HepG2 (cell line): ENCODE results near the gene IPP. TPM values are rescaled to one million over a fixed set of nuclear protein-coding genes. Genes with fewer than 3 reads are reported as not detected.

ENCODE experiments used
- ATAD3A ChIP-seq: sonication (generic); formaldehyde crosslinking; IDR thresholded peaks from 2 replicates; pipeline ENCODE4 v1.4.0; 2020; ENCODE audit warnings: missing genetic modification reagents
- ERF ChIP-seq: IDR thresholded peaks from 2 replicates; pipeline ENCODE4 v1.6.1; 2018; ENCODE audit warnings: missing biosample characterization, missing genetic modification reagents
- FOXP1 ChIP-seq, 2 experiments: fragments of 450-650 bp in 1 of 2; IDR thresholded peaks; 2 replicates each; pipeline ENCODE4 v1.6.1; 2017 to 2018; ENCODE audit warnings: antibody characterized with exemption in 1 of 2
- HMG20A ChIP-seq: IDR thresholded peaks from 2 replicates; pipeline ENCODE4 v1.6.1; 2016; ENCODE audit warnings: borderline replicate concordance
- PAWR ChIP-seq: sonication (generic); formaldehyde crosslinking; IDR thresholded peaks from 2 replicates; pipeline ENCODE4 v1.4.0; 2020; ENCODE audit warnings: missing genetic modification reagents, mild to moderate bottlenecking, borderline replicate concordance
- SMARCC2 ChIP-seq: fragments of 450-650 bp; IDR thresholded peaks from 2 replicates; pipeline ENCODE4 v1.6.1; 2017; ENCODE audit warnings: antibody characterized with exemption, mild to moderate bottlenecking
- SNAI1 ChIP-seq: sonication (generic); formaldehyde crosslinking; IDR thresholded peaks from 2 replicates; pipeline ENCODE4 v1.5.0; 2020; ENCODE audit warnings: mild to moderate bottlenecking, missing genetic modification reagents, borderline replicate concordance
- SPEN ChIP-seq: sonication (generic); formaldehyde crosslinking; IDR thresholded peaks from 2 replicates; pipeline ENCODE4 v1.5.1; 2020; ENCODE audit warnings: low read depth, mild to moderate bottlenecking, missing genetic modification reagents
- ZFP62 ChIP-seq: sonication (generic); formaldehyde crosslinking; IDR thresholded peaks from 2 replicates; pipeline ENCODE4 v1.4.0; 2020; ENCODE audit warnings: missing genetic modification reagents
- ZNF335 ChIP-seq: sonication (generic); formaldehyde crosslinking; IDR thresholded peaks from 2 replicates; pipeline ENCODE4 v1.4.0; 2020; ENCODE audit warnings: missing genetic modification reagents
- ZNF34 ChIP-seq: sonication (generic); formaldehyde crosslinking; IDR thresholded peaks from 2 replicates; pipeline ENCODE4 v1.4.0; 2020; ENCODE audit warnings: mild to moderate bottlenecking, missing genetic modification reagents, borderline replicate concordance
- ZNF549 ChIP-seq: sonication (generic); formaldehyde crosslinking; IDR thresholded peaks from 2 replicates; pipeline ENCODE4 v1.5.0; 2020; ENCODE audit warnings: missing genetic modification reagents
- ZNF776 ChIP-seq: sonication (generic); formaldehyde crosslinking; IDR thresholded peaks from 2 replicates; pipeline ENCODE4 v1.4.0; 2020; ENCODE audit warnings: mild to moderate bottlenecking, missing genetic modification reagents
- ZSCAN30 ChIP-seq: sonication (generic); formaldehyde crosslinking; IDR thresholded peaks from 2 replicates; pipeline ENCODE4 v1.5.0; 2020; ENCODE audit warnings: mild to moderate bottlenecking, missing genetic modification reagents
- ZSCAN9 ChIP-seq: IDR thresholded peaks from 2 replicates; pipeline ENCODE4 v1.6.1; 2016; ENCODE audit warnings: borderline replicate concordance
- polyA plus RNA-seq, 8 experiments: library from polyadenylated mRNA; depleted of rRNA in 3 of 8; stranded (reverse) in 7 of 8; unstranded in 1 of 8; fragments of >200 nt; fragmentation: Illumina TruSeq in 4 of 8; extraction: Trizol in 4 of 8; gene quantifications; 2 replicates each; pipeline versions ENCODE4 v1.2.1 to v1.2.3, GENCODE V29; 2011 to 2016; ENCODE audit warnings: low read depth in 4 of 8, missing spikeins in 1 of 8, mixed read lengths in 1 of 8; ENCODE audit not compliant: insufficient read depth in 1 of 8
- total RNA-seq, 5 experiments: library from RNA; depleted of rRNA; stranded (reverse); fragments of >200 nt; fragmentation: Illumina TruSeq; extraction: Trizol; gene quantifications; 2 replicates each; pipeline ENCODE4 v1.2.3, GENCODE V29; 2016; ENCODE audit warnings: low read depth in 1 of 5
- TF ChIP-seq, protein P1 (sequence below): sonication (generic); formaldehyde crosslinking; conservative IDR thresholded peaks from 2 replicates; pipeline ENCODE4 v1.8.0; 2022; ENCODE audit warnings: mild to moderate bottlenecking, moderate library complexity, missing genetic modification reagents
- TF ChIP-seq, protein P2 (sequence below): sonication (generic); formaldehyde crosslinking; IDR thresholded peaks from 2 replicates; pipeline ENCODE4 v1.4.0; 2020; ENCODE audit warnings: mild to moderate bottlenecking, low read depth, missing genetic modification reagents
- TF ChIP-seq, protein P3 (sequence below): sonication (generic); formaldehyde crosslinking; IDR thresholded peaks from 2 replicates; pipeline ENCODE4 v1.8.1; 2023; ENCODE audit warnings: mild to moderate bottlenecking, inconsistent platforms, moderate library complexity, missing genetic modification reagents, borderline replicate concordance
- TF ChIP-seq, protein P4 (sequence below): fragments of 450-650 bp; IDR thresholded peaks from 2 replicates; pipeline ENCODE4 v1.6.1; 2016
- TF ChIP-seq, protein P5 (sequence below): sonication (generic); formaldehyde crosslinking; IDR thresholded peaks from 2 replicates; pipeline ENCODE4 v1.5.0; 2020; ENCODE audit warnings: missing genetic modification reagents
- TF ChIP-seq, protein P6 (sequence below), 2 experiments: fragments of 450-650 bp in 1 of 2; sonication (generic) in 1 of 2; formaldehyde crosslinking; IDR thresholded peaks; 2 replicates each; pipeline versions ENCODE4 v1.5.0 to v1.8.0; 2020 to 2022; ENCODE audit warnings: mild to moderate bottlenecking in 1 of 2, missing genetic modification reagents in 1 of 2

Gene IPP
- total and polyA plus RNA-seq, 2 of the 13 experiments (the other 11 are each of a cell fraction or from before 2014, with no cell fraction given), result 3.0 to 9.7 TPM

DNA sequence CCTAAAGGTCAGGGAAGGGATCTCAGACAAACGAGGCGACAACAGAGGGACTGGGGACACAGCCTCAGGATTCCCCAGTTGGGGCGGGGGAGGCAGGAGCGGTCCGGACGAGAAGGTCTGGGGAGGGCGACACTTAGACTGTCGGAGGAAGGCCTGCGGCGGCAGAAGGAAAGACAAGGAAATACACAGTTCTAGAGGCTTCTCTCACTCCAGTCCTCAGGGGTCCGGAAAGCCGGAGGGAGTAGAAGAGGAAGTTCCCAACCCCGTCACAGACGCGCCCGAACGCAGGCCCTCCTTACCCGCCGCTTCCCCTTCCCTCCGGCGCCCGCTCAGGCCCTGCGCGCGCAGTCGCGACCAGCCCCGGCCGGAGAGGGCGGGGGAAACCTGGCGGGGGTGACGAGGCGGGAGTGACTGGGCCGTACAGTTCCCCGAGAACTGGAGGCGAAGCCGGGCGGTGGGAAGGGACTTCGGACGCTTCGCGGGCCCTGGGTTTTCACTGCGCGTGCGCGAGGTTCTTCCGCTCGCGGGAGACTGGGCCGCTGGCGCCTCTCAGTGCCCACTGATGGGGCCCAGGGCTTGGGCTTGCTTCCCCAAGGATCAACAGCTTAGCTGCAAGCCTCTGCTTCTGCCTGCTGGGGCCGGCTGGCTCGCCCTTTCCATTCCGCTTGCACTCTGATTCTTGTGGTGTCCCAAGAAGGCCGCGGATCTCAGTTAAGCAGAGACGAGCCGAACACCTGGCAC is at the start of gene IPP (continued):
- TF ChIP-seq, protein P1, sequence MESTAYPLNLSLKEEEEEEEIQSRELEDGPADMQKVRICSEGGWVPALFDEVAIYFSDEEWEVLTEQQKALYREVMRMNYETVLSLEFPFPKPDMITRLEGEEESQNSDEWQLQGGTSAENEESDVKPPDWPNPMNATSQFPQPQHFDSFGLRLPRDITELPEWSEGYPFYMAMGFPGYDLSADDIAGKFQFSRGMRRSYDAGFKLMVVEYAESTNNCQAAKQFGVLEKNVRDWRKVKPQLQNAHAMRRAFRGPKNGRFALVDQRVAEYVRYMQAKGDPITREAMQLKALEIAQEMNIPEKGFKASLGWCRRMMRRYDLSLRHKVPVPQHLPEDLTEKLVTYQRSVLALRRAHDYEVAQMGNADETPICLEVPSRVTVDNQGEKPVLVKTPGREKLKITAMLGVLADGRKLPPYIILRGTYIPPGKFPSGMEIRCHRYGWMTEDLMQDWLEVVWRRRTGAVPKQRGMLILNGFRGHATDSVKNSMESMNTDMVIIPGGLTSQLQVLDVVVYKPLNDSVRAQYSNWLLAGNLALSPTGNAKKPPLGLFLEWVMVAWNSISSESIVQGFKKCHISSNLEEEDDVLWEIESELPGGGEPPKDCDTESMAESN (CRISPR knock-in tag), result peak; percentile 93
- TF ChIP-seq, protein P2, sequence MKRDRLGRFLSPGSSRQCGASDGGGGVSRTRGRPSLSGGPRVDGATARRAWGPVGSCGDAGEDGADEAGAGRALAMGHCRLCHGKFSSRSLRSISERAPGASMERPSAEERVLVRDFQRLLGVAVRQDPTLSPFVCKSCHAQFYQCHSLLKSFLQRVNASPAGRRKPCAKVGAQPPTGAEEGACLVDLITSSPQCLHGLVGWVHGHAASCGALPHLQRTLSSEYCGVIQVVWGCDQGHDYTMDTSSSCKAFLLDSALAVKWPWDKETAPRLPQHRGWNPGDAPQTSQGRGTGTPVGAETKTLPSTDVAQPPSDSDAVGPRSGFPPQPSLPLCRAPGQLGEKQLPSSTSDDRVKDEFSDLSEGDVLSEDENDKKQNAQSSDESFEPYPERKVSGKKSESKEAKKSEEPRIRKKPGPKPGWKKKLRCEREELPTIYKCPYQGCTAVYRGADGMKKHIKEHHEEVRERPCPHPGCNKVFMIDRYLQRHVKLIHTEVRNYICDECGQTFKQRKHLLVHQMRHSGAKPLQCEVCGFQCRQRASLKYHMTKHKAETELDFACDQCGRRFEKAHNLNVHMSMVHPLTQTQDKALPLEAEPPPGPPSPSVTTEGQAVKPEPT (CRISPR knock-in tag), result peak; percentile 86; the same call in 1 of the 2 replicates
- TF ChIP-seq ZNF776, result 0 out of 2 replicates have a peak, but pooled peaks have one; percentile 33
- peak; percentile 56; the same call in 1 of the 2 replicates for TF ChIP-seq HMG20A (CRISPR knock-in tag)
- TF ChIP-seq ZNF34 (CRISPR knock-in tag), result no peak; the same call in 1 of the 2 replicates
- TF ChIP-seq ZSCAN30, result no peak
- TF ChIP-seq, protein P3, sequence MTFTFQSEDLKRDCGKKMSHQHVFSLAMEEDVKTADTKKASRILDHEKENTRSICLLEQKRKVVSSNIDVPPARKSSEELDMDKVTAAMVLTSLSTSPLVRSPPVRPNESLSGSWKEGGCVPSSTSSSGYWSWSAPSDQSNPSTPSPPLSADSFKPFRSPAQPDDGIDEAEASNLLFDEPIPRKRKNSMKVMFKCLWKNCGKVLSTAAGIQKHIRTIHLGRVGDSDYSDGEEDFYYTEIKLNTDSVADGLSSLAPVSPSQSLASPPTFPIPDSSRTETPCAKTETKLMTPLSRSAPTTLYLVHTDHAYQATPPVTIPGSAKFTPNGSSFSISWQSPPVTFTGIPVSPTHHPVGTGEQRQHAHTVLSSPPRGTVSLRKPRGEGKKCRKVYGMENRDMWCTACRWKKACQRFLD (CRISPR knock-in tag), result peak; percentile 65
- TF ChIP-seq ERF (CRISPR knock-in tag), result peak; percentile 90
- no peak for TF ChIP-seq PAWR (CRISPR knock-in tag)
- TF ChIP-seq ZNF549 (CRISPR knock-in tag), result no peak
- TF ChIP-seq, protein P4, sequence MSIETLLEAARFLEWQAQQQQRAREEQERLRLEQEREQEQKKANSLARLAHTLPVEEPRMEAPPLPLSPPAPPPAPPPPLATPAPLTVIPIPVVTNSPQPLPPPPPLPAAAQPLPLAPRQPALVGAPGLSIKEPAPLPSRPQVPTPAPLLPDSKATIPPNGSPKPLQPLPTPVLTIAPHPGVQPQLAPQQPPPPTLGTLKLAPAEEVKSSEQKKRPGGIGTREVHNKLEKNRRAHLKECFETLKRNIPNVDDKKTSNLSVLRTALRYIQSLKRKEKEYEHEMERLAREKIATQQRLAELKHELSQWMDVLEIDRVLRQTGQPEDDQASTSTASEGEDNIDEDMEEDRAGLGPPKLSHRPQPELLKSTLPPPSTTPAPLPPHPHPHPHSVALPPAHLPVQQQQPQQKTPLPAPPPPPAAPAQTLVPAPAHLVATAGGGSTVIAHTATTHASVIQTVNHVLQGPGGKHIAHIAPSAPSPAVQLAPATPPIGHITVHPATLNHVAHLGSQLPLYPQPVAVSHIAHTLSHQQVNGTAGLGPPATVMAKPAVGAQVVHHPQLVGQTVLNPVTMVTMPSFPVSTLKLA, result no peak
- no peak for TF ChIP-seq SMARCC2
- TF ChIP-seq ATAD3A (CRISPR knock-in tag), result no peak
- TF ChIP-seq, protein P5, sequence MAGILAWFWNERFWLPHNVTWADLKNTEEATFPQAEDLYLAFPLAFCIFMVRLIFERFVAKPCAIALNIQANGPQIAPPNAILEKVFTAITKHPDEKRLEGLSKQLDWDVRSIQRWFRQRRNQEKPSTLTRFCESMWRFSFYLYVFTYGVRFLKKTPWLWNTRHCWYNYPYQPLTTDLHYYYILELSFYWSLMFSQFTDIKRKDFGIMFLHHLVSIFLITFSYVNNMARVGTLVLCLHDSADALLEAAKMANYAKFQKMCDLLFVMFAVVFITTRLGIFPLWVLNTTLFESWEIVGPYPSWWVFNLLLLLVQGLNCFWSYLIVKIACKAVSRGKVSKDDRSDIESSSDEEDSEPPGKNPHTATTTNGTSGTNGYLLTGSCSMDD, result no peak
- no peak for TF ChIP-seq ZFP62 (CRISPR knock-in tag)
- TF ChIP-seq, protein P6, sequence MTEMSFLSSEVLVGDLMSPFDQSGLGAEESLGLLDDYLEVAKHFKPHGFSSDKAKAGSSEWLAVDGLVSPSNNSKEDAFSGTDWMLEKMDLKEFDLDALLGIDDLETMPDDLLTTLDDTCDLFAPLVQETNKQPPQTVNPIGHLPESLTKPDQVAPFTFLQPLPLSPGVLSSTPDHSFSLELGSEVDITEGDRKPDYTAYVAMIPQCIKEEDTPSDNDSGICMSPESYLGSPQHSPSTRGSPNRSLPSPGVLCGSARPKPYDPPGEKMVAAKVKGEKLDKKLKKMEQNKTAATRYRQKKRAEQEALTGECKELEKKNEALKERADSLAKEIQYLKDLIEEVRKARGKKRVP (CRISPR knock-in tag; IDR thresholded peaks at IDR 0.05), result peak in 1 of 2 experiments; percentile 53; a peak in 1 of 4 replicates
- peak; percentile 75; the same call in 1 of the 2 replicates for TF ChIP-seq SNAI1 (CRISPR knock-in tag)
- peak; percentile 79; the same call in 1 of the 2 replicates for TF ChIP-seq SPEN
- peak; percentile 77 for TF ChIP-seq ZSCAN9 (CRISPR knock-in tag)
- TF ChIP-seq FOXP1 (IDR thresholded peaks at IDR 0.05), result no peak
- 0 out of 2 replicates have a peak, but pooled peaks have one; percentile 6 for TF ChIP-seq FOXP1 (CRISPR knock-in tag; IDR thresholded peaks at IDR 0.05)
- TF ChIP-seq ZNF335 (CRISPR knock-in tag), result peak; percentile 40
